GM21447 (cell line): Measurements from ENCODE around the gene EPB41L2.

Experiments used
- ATAC-seq: cut with Tn5 transposase; IDR thresholded peaks from one replicate; pipeline ENCODE4 v1.9.1; 2021; ENCODE audit not compliant: unreplicated experiment

Gene EPB41L2

DNA sequence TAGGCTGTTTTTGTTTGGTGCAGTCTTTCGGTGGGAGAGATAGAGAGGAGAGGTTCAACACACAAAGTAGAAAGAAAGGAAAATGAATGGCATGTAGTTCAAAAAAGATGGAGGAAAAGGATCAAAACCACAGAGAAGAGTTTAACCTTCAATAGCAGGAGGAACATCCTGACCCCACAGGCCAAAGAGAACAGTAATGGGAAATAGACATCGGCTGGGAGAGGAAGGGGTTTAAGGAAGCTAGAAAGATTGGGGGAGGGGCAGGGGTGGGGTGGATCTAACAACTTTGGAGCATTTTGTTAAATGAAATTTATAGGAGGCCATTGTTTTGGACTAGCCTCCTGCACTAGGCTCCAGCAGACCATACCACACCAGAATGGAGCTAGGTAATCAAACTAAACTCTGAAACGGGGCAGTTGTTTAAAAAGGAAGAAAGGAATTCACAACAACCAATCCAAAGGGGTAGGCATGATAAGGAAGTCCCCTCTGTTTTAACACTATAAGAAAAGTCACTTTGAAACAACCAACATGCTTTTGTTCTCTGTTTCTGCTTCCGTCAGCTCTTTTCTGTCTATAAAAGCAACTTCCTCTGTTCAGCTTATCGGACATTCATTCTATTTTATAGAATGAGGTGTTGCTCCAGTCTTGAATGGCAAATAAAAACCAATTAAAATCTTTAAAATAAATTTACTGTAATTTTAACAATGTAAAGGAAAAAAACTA, 82.6 kb downstream of the EPB41L2 start:
- no peak for ATAC-seq

DNA sequence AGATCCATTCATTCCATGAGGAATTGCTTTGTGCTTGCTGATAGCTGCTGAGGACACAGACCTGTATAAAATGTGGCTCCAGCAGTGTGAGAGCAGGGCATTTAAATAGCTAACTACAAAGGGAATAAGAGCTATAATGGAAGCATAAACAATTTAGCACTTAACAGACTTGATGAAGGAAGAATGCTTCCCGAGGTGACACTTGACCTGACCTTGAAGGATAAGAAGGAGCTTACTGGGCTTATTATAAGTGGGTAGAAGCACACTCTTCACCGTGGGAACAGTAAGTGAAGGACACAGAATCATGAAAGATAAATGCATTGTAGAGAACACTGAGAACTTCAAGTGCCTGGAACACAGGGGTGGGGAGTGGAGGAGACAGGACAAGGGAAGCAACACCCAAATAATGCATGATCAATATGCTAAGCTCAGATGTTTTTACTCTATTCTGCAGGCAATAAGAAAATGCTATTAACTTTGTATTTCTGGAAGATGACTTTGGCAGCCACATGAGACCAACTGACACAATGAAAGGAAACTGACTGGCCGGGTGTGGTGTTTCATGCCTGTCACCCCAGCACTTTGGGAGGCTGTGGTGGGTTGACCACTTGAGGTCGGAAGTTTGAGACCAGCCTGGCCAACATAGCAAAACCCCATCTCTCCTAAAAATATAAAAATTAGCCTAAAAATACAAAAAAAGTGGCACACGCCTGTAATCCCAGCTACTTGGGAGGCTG, 84.2 kb downstream of the EPB41L2 start:
- no peak for ATAC-seq

DNA sequence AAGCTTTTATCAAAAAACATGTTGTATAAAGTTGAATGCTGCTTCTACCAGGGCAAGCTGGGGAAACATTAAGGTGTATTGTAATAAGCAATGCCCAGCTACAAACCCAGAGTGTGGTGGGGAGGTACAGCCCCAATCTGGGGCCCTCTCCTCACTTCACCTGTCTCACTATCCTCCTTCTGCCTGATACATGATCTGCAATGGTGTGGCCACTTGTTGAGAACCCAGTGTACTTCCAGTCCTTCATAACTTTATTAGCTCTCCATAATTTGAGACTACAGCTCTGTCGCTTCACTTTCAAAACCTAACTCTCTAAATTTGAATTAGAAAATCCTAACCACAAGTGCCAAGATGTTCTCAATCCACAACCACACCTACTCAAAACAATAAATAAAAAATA, 84.9 kb downstream of the EPB41L2 start:
- ATAC-seq, result no peak

DNA sequence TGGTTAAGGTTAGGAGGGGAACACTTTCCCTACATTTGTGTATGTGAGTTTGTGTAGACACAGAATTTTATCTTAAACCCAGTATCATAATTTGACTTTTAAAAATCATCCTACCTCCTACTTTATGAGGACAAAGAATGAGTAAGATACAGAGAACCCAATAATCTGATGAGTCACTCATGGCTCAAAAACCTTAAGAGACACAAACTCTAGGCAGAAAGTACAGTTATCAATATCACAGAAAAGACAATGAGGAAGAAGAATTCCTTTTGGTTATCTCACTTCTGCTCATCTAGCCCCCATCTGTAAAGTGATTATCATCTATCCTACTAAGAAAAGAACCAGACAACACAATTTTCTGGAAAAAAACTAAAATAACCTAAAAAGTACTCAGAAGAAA, 87.7 kb downstream of the EPB41L2 start:
- no peak for ATAC-seq

DNA sequence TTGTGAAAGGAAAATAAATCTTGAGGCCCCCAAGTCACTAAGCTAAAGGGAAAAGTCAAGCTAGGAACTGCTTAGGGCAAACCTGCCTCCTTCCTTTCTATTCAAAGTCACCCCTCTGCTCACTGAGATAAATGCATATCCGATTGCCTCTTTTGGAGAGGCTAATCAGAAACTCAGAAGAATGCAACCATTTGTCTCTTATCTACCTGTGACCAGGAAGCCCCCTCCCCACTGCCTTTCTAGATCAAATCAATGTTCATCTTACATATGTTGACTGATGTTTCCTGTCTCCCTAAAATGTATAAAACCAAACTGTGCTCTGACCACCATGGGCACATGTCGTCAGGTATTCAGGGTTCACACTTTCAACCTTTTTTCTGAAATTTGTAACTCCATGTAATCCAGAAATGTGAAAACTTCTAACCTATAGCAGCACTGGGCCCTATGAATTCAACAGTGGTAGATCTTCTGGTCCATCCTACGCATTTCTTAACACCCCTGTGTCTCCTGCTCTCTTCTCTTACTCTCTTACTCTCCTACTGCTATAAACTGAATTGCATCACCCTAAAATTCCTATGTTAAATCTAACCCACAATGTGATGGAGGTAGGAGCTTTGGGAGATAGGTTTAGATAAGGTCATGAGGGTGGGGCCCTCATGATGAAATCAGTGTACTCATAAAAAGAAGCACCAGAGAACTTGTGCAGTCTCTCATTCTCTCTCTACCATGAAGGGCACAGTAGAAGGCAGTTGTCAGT, 89.3 kb downstream of the EPB41L2 start:
- no peak for ATAC-seq

DNA sequence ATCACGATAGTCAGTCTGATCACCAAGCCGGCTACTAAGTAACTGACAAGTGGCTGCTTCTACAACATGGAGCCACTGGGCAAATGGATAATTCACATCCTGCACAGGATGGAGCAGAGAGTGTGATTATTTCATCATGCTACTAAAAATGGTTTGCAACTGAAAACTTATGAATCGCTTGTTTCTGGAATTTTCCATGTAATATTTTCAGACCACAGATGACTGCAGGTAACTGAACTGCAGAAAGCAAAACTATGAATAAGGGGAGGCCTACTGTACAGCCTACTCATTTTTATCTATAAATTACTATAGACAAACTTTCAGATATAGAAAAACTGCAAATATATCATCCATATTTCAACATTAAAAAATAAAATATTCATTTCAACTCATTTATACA, 91.5 kb downstream of the EPB41L2 start:
- no peak for ATAC-seq

DNA sequence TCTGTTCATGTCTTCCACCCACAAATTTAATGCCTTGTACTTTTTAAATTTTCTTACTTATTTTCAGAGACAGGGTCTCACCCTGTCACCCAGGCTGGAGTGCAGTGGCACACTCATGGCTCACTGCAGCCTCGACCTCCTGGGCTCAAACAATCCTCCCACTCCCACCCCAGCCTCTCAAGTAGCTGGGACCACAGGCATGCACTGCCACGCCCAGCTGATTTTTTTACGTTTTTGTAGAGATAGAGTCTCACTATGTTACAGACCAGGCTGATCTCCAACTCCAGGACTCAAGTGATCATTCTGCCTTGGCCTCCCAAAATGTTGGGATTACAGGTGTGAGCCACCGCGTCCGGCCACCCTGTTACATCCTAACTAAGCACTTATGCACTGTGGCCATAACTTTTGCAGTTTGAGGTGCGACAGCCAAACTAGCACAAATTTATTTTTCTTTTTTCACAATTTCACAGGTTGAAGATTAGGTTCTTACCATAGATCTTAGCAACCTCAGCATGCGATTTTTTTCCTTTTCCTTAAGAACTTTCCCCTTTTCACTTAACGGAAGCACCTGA, 92.1 kb downstream of the EPB41L2 start:
- ATAC-seq, result no peak

DNA sequence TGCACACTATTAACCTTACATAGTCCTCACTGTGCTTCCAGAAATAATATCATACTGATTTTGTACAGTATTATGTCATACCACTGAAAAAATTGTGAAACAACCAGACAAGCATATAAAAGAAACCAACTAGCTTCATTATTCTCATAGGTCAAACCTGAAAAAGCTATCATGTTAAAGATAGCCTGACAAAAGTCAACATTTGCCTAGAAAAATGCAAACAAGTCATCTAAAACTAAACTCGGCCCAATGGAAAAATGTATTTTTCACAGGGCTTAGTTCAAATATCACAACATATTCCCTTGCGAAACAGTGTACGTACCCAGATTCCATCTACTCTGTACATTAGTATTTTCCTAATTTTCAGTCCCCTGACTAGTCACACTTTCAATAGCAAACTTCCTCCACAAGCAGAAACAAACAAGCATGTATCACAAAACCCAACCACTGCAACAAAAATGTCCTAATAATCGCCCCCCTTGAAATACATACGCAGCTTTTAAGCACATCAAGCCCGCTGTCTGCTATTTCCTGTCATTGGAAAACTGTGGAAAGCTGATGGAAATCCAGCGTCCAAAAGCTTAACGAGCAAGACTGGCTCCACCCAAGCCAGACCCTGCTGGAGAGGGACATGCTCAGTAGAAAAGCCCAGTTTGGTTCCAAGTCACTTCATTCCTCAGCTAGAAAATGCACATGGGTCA, 93.1 kb downstream of the EPB41L2 start:
- ATAC-seq, result no peak

DNA sequence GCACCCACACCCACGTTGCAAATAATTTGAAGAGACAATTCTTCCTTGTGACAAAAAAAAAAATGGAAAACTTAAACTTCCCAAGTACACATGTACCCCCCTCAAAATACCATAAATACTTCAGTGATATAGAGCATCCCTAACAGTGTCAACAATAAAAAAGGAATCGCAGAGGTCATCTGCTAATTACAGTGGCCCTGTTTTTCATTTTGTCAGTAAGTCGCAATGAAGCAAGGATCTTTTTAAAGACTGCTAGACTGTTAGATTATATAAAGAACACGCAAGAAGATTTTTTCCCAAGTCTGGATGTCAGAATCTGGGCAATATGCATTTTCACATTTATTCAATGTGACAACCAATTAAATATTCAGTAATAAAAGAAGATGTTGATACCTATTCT, 93.9 kb downstream of the EPB41L2 start:
- ATAC-seq, result no peak

DNA sequence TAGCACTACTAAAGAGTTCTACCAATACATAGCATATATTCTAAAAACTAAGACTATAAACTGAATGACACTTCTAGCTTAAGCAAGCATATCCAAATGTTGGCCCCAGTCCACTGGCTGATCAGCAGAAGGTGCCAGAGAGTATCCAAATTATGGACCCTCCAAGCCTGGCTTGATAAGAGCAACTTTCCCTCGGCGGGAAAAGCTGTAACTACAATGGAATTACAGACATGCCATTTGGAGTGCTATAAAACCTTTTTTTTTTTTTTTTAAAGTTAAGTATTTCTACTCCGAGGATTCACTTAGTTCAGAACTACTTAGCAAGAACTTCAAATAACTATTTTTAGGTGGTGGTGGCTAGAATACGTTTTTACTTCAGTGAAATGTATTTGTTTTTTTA, 94.6 kb downstream of the EPB41L2 start:
- ATAC-seq, result no peak

DNA sequence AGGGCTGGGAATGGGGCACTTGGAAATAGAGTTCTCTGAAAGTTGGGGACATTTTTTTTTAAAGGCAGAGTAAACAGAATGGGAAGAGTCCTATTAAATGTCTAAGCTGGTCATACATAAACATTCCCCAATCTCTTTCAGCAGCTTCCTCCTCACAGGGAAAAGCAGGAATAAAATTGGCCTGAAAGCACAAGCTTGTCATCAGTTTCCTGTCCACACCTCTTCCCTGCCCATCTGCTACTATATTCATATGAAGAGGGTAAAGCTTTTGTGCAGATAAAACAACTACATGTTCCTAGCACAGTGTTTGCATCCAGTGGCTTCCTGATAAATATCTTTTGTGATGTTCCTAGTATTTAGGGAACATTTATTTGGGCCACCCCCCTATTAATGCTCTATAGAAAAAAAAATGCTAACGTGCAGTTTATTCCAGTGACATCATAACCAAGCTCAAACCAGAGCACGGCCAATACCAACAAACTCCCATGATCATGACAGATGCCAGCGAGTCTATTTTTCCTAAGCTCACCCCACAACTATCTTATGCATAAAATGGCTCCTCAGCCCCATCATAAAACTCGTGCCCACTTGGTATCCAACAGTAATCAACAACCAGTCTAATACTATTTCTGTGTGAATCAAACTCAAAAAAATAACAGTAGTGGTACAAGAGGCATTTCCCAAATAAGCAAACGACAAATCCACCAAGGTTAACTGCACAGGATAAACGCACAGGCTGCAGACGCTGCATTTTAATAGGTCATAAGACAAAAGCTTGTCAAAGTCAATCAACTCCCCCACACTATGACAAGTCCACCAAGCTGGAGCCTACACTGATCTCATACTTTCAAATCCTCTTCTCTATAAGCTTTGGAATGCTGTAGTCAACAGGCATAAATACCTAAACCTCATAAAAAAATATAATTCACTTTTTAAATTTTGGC, 95.3 kb downstream of the EPB41L2 start:
- no peak for ATAC-seq

DNA sequence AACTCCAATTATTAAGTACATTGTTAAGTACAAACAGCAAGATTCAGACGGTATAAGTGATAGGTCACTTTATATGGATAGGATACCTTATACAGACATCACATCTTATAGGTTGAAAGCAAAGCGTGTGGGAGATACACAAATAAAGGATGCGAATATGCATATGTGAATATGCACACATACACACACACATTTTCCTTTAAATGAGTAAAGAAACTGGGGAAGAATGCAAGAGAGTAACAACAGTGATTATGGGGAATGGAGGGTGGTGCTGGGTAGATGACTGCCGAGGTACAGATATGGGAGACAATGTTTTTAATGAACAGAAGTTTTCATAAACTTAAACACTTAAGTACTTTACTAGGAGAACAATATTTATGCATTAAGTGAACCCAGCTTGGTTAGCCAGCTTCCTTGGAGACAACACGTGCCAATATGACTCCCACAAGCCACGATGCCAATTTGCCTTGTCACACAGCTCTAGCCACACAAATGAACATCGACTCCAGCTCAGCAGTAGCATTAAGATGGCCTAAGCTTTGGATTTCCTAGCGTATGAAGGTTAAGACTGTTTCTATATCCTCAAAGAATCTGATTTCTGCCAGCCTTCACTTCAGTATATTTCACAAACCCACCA, 96.6 kb downstream of the EPB41L2 start:
- ATAC-seq, result no peak

DNA sequence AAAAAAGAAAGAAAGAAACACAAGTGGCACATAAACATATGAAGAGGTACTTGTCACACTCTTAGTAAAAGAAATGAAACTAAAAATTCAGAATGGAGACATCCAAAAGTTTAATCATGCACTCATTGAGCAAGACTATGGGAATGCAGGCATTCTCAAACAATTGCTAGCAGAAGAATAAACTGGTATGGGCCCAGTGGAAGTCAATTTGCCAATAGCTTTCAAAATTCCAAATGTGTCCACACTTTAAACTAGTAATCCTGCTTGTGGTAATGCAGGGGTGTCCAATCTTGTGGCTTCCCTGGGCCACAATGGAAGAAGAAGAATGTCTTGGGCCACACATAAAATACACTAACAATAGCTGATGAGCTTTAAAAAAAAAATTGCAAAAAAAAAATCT, 97.4 kb downstream of the EPB41L2 start:
- ATAC-seq, result no peak

DNA sequence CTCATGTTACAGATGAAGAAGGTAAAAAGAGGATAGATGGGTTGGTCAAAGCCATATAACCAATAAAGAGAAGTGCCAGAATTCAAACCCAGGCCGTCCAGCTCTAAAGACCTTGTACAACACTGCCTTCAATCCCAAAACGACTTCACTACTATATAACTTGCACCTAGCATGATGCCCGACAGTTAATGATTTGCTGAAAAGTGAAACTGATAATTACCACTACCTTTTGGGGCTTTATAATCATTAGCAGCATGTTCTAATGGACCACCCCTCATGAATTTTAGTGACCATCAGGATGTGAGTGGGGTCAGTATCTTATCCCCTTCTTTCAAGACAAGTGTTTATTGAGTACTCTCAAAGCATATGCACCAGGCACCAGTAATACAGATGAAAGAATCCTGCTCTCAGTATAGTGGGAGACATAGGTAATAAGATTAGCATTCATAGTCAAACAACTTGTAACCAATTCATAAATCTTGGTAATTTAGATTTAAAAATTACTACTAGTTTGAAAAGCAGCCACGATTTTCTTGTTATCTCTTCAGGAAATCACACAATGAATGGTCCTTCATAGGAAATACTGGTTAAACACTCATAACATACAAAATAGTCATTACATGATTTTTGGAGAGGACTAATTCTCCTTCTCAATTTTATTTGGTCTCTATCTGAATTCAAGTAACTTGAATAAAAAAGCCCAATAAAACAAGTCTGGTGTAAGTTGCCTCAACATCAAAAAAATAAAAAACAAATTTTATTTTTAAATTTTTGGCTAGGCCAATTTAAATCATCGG, 98.0 kb downstream of the EPB41L2 start:
- ATAC-seq, result no peak

DNA sequence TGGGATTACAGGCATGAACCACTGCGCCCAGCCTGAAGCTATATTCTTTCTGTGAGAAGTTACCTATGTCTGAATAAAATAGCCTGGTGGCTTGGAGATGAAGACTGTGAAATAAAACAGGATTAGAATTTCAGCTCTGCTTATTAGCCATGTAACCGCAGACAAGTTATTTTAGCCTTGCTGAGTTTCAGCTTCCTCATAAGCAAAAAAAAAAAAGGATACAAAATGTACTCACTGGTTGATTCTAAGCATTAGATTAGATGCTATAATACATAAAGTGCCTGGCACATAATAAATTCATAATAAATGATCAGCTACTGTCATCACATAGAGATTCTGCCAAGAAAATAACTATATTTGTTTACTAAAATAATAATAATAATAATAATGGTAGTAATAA, 98.8 kb downstream of the EPB41L2 start:
- ATAC-seq, result peak; percentile 49

DNA sequence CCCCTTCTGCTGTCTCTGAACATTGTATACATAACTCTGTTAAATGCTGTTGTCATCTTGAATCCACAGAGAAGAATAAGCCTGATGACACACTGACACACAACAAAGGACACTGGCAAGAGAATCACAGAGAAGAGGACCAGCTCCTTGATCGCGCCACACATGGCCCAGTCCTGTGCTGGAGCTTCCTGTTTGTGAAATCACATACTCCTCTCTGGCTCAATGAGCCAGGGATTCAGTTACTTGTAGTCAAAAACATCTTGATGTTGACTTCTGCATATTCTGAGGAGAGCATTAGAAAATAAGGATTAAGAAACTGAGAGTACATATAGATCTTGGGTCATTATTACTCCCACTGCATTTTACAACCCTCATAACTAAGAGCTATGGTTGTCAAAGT, 100.1 kb downstream of the EPB41L2 start:
- ATAC-seq, result no peak

DNA sequence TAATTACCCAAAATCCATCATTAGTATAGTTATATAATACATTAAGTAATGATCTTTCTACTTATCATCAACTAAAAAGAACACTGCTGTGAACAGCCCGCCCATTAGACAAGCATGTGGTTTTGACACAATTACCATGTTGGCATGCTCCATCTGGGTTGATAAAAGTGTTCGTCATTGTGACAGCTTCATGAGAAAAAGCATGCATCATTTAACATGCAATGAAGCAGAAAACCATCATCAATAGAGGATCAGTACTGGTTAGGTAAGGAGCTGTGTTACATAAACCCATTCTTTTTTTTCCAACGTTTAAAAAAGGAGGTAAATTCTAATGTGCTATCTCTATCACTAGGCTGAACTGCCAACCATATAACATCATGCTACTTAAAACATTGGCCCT, 101.9 kb downstream of the EPB41L2 start:
- ATAC-seq, result no peak

DNA sequence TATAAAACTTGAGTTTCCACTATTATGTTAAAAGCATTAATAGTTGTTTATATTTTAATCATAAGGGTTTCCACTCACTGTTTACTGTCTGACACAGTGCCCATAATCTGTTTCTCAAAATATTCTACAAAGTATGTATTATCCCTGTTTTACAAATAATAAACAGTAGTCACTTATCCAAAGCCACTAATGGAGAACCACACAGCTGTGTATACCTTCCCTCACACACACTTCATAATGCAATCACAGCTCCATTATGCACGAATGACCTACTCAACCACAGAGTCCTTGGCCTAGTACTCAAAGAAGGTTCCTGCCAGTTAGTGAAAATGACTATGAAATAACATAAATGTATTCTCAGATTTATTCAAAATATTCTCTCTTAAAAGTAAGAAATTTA, 103.1 kb downstream of the EPB41L2 start:
- no peak for ATAC-seq

DNA sequence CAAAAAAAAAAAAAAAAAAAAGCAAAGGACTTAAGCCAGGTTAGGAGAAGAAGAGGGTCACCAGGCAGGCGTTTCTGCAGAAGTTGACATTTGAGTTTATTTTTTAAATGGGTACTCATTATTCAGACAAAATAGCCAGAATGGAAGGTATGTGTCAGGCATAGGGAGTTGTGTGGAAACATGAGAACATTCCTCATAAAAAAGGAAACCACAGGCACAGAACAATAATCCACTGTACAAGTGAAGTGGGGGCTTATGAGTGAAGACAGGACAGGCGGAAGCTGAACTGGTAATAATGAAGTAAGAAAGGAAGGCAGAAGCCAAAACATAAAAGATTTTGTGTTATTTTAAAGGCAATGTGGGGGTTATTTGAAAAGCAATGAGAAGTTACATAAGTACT, 104.6 kb downstream of the EPB41L2 start:
- ATAC-seq, result no peak
